HG03469 (cell line): ENCODE data around the gene CPA1.

ENCODE experiments used
- ATAC-seq: cut with Tn5 transposase; IDR thresholded peaks from one replicate; pipeline ENCODE4 v1.9.1; 2021; ENCODE audit warnings: mild to moderate bottlenecking, moderate library complexity, moderate number of reproducible peaks; ENCODE audit not compliant: unreplicated experiment

The CPA1 gene

DNA sequence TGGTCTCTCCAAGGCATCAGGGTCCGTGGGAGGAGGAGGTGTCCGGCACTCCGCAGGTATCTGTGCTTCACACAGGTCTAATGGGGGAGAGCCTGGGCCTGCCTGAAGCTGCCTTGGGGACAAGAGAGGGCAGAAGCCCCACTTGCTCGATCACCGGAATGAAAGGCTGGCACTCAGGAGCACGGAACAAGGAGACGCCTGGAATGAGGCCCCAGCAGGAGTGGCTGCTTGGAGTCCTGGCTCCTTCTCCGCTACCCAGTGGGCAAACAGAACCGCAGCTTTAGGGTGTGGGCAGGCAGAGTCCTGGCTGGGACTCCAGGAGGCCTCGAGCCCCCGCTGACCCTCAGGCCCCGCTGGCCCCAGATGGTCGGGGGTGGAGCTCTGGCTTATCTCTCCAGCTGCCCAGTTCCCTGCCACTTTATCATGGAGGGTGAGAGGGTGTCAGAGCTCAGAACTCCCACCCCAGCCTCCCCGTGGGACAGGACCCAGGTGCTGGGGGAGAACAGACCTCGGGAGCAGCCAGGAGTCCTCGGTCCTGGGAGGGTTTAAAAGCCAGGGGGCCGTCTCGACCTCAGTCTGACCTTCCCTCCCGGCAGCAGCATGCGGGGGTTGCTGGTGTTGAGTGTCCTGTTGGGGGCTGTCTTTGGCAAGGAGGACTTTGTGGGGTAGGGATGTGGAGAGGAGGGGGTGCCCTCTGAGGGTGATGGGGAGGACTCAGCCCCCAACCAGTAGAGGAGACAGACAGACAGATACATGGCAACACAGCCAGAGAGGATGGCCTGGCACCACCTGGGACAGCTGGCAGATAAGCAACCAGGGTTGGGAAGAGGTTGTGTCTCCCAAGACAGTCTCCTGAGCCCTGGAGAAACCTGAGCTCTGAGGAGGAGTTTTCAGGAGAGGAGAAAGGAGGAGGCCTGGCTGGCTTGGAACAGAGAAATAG is at the start of gene CPA1:
Gene CPA1 (plus strand): TSS at position 574 of the 940 bp plus-strand sequence. CDS start 27 bp downstream, at position 601.
- no peak for ATAC-seq

DNA sequence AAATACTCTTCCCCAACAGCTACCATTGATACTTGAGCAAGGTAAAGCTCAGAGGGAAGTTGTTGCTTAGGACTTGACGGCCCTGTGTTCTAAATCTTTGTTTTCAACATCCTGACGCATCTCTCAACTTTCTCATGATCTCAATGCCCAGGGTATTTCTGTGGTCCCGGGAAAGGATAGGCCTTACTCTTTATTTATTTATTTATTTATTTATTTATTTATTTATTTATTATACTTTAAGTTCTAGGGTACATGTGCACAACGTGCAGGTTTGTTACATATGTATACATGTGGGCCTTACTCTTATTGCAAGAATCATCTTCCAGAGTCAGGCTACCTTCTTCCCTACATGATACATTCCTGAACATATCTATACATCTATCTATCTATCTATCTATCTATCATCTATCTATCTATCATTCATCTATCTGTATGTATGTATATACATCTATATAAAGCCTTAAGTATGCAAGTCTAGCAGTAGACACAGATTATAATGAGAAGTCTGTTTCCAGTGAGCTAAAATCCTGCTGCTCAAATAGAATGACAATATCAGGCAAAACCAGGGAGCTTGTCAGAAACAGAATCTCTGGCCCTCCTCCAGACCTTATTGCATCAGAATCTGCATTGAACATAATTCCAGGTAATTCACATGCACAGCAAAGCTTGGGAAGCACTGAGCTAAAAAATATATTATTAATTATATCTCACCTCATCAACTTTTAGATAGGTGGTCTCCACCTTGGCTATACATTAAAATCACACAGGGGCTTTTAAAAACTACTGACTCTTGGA is 47.8 kb upstream of the CPA1 start:
- ATAC-seq, result no peak

DNA sequence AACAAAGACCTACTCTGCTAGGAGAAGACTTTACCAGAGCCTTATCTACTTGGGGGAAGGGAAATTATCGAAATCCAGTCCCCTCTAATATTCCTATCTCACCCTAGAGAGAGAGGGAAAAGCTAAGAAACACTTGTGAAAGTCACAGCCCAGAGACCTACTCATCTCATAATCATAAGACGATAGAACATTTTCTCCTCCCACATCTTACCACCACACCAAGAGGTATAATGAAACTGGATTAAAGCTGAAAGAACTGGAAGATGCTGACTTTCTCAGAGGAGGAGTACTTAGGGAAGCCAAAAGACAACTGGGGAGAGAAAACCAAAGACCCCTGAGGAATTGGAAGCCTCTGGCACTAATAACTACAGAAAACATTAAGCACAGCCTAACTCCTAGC is 46.5 kb upstream of the CPA1 start:
- no peak for ATAC-seq

DNA sequence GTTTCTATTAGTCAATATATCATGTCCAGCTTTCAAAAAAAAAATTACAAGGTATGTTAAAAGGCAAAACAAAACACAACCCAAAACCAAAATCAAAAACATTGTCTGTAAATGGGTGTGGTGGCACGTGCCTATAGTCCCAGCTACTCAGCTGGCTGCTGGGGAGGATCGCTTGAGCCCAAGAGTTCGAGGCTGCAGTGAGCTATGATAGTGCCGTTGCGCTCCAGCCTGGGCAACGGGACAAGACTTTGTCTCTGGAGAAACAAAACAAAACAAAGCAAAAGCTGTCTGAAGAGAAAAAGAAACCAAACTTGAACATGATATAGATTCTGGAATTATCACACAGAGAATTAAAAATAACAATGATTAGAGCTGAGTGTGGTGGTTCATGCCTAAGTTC is 46.0 kb upstream of the CPA1 start:
- ATAC-seq, result no peak

DNA sequence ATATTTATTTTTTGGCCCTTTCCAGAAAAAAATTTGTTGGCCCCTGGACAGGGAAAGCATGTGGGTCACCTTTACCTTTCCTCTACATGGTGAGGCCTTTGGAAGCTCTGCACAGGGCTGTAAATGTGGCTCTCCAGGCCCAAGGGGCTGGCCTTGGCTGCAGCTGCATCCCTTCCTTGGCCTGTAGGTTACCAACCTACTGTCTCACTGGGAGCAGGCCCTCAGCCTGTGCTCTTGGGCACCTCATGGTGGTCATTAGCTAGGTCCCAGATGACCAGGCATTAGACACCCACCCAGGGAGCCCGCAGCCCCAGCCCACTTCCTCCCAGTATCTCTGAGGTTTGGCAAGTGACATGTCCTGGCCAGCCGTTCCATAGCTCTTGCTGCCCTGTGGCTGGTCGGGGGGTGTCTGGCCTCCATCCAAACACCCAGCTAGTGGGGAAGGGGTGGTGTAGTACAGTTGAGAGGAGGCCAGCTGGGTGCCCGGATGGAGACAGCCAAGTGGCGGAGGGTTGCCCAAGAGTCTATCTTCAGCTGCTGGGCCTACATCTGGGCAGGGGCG is 42.8 kb upstream of the CPA1 start:
- no peak for ATAC-seq

DNA sequence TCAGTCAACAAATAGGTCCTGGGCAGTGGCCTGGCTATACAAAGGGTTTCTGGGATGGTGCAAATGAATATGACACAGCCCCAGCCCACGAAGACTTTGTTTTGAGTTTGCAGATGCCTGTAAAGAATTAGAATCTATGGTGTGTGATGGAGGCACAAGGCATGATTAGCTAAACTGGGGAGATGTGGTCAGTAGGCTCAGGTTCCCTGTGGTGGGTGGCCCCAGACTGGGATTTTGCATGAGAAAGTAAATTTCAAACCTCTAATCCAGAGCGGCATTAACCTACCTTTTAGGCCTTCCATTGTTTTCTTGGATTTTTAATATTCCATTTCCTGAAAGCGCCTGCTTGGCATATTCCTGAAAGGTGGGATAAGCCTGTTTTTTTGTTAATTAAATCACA is 42.1 kb upstream of the CPA1 start:
- ATAC-seq, result no peak

DNA sequence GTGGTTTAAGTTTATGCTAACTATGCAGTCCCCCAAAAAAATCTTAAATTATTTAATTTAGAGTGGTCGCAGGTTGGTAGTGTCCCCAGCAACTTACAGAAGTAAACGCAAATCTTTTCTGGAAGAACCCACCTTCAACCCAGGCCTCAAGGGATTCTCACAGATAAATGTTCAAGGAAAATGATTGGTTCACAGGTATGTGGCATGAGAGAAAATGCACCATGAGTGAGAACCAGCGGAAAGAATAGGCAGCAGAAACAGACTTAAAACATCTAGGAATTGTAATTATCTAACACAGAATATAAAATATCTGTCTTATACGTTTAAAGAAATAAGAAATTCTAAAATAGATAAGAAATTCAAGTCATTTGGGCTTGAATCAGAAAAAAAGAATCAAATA is 38.4 kb upstream of the CPA1 start:
- ATAC-seq, result no peak

DNA sequence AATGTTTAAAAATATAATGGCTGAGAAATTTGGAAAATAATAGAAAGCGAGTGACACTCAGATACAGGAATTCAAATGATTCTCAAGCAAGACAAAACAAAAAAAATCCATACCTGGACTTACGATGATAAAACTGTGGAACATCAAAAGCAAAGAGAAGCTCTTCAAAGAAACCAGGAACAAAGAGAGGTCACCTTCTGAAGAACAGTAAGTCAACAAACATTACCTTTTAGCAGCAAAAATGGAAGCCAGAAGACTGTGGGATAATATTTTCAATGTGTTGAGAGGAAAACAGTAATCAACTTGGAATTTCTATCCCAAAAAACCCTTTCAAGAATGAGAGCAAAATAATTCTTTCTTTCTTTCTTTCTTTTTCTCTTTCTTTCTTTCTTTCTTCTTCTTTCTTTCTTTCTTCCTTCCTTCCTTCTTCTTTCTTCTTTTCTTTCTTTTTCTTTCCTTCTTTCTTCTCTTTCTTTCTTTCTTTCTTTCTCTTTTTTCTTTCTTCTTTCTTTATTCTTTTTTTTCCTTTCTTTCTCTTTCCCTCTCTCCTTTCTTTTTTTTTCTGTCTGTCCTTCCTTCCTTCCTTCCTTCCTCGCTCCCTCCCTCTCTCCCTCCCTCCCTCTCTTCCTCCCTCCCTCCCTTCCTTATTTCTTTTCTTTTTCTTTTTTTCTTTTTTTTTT is 37.5 kb upstream of the CPA1 start:
- no peak for ATAC-seq

DNA sequence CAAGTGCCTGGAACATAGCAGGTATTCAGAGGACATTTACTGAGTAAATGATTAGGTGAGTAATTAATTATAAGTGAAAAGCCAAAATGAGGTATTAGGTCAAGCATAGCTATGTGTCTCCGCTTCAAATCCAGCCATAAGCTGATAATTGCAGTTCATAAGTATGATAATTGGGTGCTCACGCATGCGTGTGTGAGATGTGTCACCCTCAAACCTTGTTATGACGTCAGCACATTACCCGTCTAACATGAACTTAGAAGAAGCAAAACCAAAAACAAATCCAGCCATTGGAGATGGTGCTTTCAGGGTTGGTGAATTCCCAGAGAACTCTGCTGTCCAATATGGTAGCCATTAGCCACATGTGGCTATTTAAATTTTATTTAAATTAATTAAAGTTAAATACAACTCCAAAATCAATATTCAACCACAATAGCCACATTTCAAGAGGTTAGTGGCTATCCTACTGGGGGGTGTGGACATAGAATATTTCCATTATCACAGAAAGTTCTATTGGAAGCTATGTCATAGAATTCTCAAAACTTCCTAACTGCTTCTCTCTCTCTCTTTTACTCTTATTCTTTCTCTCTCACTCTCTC is 35.9 kb upstream of the CPA1 start, which contains the start of gene CPA5:
Gene CPA5 (plus strand): TSS at position 546 of the 596 bp plus-strand sequence. CDS start 1,670 bp downstream, outside the sequence.
- ATAC-seq, result no peak

DNA sequence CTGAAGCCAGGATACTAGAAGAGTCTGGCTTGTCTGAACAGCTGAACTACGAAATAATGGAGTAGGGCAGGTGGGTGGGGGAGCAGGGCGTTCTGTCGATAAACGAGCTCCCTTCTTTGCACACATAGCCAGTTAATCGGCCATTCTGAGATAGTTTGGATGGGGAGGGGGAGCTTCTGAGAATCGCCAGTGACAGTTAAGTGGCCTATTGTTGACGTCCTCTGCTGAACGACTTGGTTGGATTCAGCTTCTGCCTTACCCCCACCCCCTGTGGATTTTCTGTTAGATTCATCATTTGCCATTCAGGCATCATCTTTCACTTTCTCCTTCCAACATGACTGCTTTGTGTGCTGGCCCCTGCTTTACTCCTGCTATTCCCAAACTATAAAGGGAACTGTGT is 35.2 kb upstream of the CPA1 start:
- ATAC-seq, result no peak

DNA sequence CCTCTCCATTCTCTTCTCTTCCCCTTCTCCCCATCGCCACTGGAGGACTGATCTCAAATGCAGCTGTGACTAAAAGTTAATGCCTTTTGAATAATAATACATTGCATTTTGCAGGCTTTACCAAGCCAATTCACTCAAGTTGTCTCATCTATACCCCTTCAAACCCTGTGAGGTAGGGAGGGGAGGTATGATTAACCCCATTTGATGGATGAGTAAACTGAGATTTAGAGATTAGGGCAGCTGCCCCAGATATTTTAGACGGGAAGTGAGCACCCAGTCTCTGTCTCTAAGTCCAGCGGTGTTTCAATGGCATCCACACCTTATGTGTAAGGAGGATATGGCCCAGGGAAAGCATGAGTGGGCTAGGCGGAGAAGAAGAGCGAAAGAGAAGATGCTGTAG is 34.6 kb upstream of the CPA1 start:
- no peak for ATAC-seq

DNA sequence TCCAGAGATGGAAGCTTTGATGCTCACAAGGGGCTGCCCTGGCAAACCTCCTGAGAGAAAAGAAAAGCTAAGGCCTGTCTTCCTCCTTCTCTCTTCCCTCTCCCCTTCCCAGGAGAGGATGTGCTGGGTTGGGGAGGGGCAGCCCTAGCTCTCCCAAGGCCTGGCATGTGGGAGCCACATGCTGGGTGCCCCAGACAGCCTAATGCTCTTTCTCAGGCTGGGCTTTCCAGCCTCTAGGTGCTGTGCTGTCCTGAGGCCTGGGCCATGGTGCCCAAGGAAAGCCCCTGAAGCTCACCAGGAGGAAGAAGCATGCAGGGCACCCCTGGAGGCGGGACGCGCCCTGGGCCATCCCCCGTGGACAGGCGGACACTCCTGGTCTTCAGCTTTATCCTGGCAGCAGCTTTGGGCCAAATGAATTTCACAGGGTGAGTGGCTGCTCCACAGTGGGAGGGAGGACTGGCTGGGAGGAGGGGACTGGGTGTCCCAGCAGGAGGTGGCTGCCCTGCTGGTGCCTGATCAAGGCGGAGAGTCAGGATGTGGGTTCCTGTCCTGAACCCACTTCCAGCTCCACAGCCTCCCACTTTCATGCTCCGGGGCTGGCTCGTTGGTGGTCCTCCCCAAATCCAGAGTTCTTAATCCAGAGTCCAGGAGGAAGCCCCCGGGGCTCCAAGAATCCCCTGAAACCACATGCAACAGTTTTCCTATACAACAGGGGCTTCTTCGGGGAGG is 34.0 kb upstream of the CPA1 start:
- no peak for ATAC-seq

DNA sequence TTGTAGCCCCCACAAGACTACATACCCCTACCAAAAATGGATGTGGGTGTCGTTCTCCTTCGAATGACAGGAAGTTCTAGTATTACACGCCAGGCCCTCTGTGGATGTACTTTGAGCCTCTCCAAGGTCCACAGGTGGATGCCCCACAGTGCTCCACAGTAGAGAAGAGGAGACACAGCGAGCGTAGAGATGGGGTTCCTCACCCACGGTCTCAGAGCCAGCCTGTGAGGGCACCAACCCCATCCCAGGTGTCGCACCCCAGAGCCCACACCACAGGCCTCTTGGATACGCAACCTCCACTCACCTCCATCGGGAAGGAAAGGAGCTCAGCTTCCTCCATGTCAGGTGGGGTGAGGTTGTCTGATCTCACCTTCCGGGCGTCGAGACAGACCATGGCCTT is 33.4 kb upstream of the CPA1 start:
- no peak for ATAC-seq

DNA sequence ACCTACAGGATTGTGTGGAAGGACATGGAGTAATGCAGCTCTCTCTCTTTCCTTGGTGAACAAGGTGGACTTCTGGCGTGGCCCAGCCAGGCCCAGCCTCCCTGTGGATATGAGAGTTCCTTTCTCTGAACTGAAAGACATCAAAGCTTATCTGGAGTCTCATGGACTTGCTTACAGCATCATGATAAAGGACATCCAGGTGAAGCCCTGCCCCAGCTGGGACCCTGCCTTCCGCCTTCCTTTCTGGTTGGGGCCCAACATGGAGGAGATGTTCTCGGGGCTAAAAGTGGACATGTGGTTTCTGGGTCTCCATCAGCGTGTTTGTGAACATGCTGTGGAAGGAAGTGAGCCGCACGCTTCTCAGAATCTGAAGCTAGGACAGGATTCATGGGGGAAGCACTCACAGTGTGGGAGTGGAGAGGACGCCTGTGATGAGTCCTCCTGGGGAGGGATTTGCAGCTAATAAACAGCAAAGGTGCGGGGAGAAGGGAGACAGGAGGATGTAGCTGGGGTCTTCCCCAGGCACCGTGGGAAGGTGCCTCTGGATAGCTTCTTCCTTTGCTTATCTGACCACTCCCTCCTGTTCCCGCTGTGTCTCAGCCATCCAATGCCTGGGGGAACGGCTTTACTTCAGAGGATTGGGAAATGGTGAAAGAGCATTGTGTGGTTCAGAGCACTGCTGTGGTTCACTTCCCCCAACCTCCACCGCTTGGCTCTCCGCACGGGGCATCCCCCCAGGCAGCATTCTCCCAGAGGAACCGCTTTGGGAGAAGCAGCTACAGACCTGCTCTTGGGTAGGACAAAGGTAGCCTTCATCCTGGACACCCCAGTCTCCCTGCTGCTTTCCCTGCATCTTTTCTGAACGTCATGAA is 30.1 kb upstream of the CPA1 start:
- ATAC-seq, result no peak

DNA sequence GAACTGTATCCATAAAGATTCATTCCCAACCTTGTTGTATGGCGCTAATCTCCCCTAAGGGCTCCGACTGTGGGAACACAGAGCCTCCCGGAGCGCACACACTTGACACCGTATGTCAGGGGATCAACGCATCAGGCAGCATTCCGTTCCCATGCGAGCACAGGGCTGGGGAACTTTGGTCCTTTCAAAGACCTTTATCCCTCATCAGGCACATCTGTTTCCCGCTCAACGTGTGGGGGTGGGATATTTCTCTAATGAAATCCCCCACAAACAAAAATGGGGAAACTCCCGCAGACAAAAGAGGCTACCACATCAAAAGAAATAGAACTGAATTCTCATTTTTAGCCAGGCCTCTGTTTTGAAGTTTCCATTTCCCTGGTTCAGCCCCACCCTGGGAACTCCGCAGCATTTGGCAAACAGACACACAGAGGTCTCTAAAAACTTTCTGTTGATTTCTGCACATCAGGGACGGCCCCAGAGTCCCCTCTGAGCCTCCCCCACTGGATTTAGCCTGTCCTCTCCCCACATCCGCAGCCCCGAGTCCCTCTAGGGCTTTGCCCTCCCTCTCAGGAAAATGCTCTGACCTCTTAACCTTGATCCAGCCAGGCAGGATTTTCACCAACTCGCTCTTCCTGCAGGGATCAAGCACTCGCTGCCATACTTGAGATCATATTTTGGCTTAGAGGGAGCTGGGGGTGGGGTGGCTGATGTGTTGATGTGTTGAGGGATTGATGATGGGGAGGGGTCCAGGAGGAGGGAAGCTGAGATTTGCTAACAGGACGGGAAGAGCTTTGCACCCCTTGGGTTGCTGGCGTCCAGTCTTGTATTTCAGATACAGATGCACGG is 29.1 kb upstream of the CPA1 start:
- ATAC-seq, result no peak

DNA sequence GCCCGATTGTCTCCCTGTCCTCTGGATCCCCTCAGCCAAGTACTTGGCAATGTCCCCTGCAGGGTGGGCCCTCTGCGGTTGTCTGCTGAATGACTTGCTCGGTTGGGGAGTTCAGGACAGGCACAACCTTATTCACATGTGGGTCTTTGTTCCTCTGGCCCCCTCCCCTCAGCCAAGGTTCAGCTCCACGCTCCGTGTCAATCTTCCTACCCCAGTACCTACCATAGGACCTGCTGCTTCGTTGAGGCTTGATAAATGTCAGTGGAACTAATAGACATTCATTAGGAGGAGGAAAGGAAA is 28.6 kb upstream of the CPA1 start:
- no peak for ATAC-seq

DNA sequence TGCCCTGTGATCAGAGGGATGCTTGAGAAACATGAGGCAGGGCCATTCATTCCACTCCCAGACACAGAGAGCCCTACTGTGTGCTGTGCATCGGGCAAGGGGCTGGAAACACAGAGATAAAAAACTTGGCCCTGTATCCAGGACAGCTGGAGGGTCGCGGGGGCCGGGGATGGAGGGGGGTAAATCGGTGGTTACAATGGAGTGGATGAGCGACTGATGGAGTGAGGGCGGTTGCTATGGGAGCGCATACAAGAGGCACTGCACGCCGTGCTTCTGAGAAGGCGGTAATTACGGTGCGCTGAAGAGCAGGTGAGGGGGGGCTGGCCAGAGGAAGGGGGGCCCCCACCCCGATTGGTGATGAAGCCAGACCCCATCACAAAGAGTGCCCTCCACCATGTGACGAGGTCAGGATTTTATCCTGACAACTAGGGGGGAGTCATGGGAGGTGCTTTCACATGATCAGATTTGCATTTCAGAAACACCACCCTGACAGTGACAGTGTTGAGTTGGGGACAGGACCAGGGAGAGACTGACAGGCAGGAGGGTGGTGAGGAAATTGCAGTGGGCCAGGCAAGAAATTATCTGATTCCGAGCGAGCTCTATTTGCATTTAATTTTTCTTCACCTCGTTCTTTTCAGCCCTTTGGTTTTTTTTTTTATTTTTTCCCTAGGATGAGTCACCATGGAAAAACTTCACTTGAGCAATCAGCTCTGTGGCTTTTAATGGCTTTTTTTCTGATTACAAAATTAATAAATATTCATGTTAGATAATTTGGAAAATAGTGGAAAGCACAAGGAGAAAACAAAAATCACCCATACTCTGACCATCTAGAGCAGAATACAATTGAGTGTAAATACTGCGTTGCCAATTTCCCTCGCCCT is 27.9 kb upstream of the CPA1 start:
- ATAC-seq, result no peak
